ENCODE results near the gene MMP3.

MMP3 gene

GRCh38 chr11:102788334-102788995 lies 54.9 kb downstream of the MMP3 start:
- DNase-seq: peak in 2 of 3 donors; percentile 24 to 29

All from suppressor macrophage treated with lipopolysaccharide for 1 hour (primary cell).